ENCODE results near the gene PCDHB1.

Gene PCDHB1

GRCh38 chr5:141050622-141051520, at the start of gene PCDHB1:
PCDHB1 (plus strand) TSS chr5:141051374; CDS start chr5:141051471, 97 bp downstream.
- DNase-seq, result peak; percentile 66

- peak; percentile 95 for DNase-seq
Observed at GRCh38 chr5:141001446-141001843, 49.7 kb upstream of the PCDHB1 start.

GRCh38 chr5:141001844-141002604, 49.1 kb upstream of the PCDHB1 start:
- peak; percentile 92 for DNase-seq

GRCh38 chr5:141002605-141002965, 48.6 kb upstream of the PCDHB1 start:
- DNase-seq, result no peak

GRCh38 chr5:141003031-141003430, 48.1 kb upstream of the PCDHB1 start:
- peak; percentile 57 for DNase-seq

GRCh38 chr5:141003791-141004611, 47.2 kb upstream of the PCDHB1 start:
- peak; percentile 98 for DNase-seq

- no peak for DNase-seq
Observed at GRCh38 chr5:141007791-141008190, 43.4 kb upstream of the PCDHB1 start.

GRCh38 chr5:141010047-141010793, 41.0 kb upstream of the PCDHB1 start:
- no peak for DNase-seq

- DNase-seq, result peak; percentile 10
Observed at GRCh38 chr5:141017943-141018342, 33.2 kb upstream of the PCDHB1 start.

- no peak for DNase-seq
Observed at GRCh38 chr5:141022384-141022783, 28.8 kb upstream of the PCDHB1 start.

- no peak for DNase-seq
Observed at GRCh38 chr5:141031006-141031405, 20.2 kb upstream of the PCDHB1 start.

- peak; percentile 11 for DNase-seq
Observed at GRCh38 chr5:141032626-141033025, 18.5 kb upstream of the PCDHB1 start.

- DNase-seq, result no peak
Observed at GRCh38 chr5:141039061-141039460, 12.1 kb upstream of the PCDHB1 start.

- DNase-seq, result peak; percentile 97
Observed at GRCh38 chr5:141039517-141039916, 11.7 kb upstream of the PCDHB1 start.

- peak; percentile 98 for DNase-seq
Observed at GRCh38 chr5:141040093-141040770, 10.9 kb upstream of the PCDHB1 start.

GRCh38 chr5:141040771-141041426, 10.3 kb upstream of the PCDHB1 start:
- peak; percentile 100 for DNase-seq

GRCh38 chr5:141041427-141041785, 9.8 kb upstream of the PCDHB1 start:
- no peak for DNase-seq

- DNase-seq, result peak; percentile 10
Observed at GRCh38 chr5:141042555-141042954, 8.6 kb upstream of the PCDHB1 start.

- DNase-seq, result peak; percentile 66
Observed at GRCh38 chr5:141051521-141051866, 320 bp downstream of the PCDHB1 start.

- no peak for DNase-seq
Observed at GRCh38 chr5:141077826-141078225, 26.7 kb downstream of the PCDHB1 start.

GRCh38 chr5:141082228-141082627, 31.1 kb downstream of the PCDHB1 start:
- no peak for DNase-seq

All from NCI-H69 (cell line).